Activated CD4-positive, alpha-beta T cell treated with anti-CD3 and anti-CD28 coated beads, Interleukin-2, amount 50 U/mL, for 24 hours (primary cell): ENCODE results near the gene IVNS1ABP.
"Not testable (repeated sequence)": the region's sequence is repeated elsewhere in the genome, so short reads cannot be mapped to it uniquely, and the experiment has no call there.

Source experiments
- DNase-seq, 2 donors: peaks; one replicate each; pipeline ENCODE4 v3.0.0-alpha.2; 2020; ENCODE audit warnings: low read depth in 1 of 2, low spot score in 1 of 2

IVNS1ABP gene

GRCh38 chr1:185257950-185258208, 59.2 kb downstream of the IVNS1ABP start:
- DNase-seq: no peak

GRCh38 chr1:185257116-185257949, 59.7 kb downstream of the IVNS1ABP start:
- DNase-seq: not testable (repeated sequence)

- DNase-seq: not testable (repeated sequence)
Observed at GRCh38 chr1:185255595-185255994, 61.4 kb downstream of the IVNS1ABP start.

GRCh38 chr1:185252404-185252803, 64.6 kb downstream of the IVNS1ABP start:
- not testable (repeated sequence) for DNase-seq

- not testable (repeated sequence) for DNase-seq
Observed at GRCh38 chr1:185251928-185252327, 65.1 kb downstream of the IVNS1ABP start.

GRCh38 chr1:185250063-185250462, 67.0 kb downstream of the IVNS1ABP start:
- DNase-seq: no peak

GRCh38 chr1:185249563-185249962, 67.5 kb downstream of the IVNS1ABP start:
- DNase-seq: no peak
